Colonic mucosa (tissue), 4 donors: Measurements from ENCODE around the gene RNF166. TPM values are rescaled to one million over a fixed set of nuclear protein-coding genes. Genes with fewer than 3 reads are reported as not detected.

Source experiments
- DNase-seq: peaks from one replicate; pipeline ENCODE4 v3.0.0-alpha.2; 2020
- H3K27ac ChIP-seq: fragments of 200-600 bp; one replicate; pipeline ENCODE4 v1.8.0; 2021
- H3K27me3 ChIP-seq: fragments of 200-600 bp; one replicate; pipeline ENCODE4 v1.8.0; 2021
- H3K36me3 ChIP-seq: fragments of 200-600 bp; one replicate; pipeline ENCODE4 v1.8.0; 2021
- H3K4me1 ChIP-seq: fragments of 200-600 bp; one replicate; pipeline ENCODE4 v1.8.0; 2021; ENCODE audit warnings: mild to moderate bottlenecking
- H3K4me3 ChIP-seq: fragments of 200-600 bp; one replicate; pipeline ENCODE4 v1.8.0; 2021
- H3K9ac ChIP-seq, 2 donors: one replicate each; pipeline ENCODE4 v1.7.0; 2013; ENCODE audit warnings: control low read depth in 2 of 2, low read depth in 2 of 2, low read length in 2 of 2
- H3K9me3 ChIP-seq: fragments of 200-600 bp; one replicate; pipeline ENCODE4 v1.8.0; 2021
- intact Hi-C: fragments of 100-400 bp; cut with DNase I; formaldehyde crosslinking; loops from one replicate; pipeline ENCODE4 v1.14.1; 2022
- total RNA-seq, 2 donors: library from RNA; stranded (reverse); fragmentation: NEBNext Ultra II Directional in 1 of 2; extraction: Animal tissue kit (Norgen Biotek cat#: 25700) in 1 of 2; gene quantifications; one replicate each; pipeline ENCODE4 v1.2.1, GENCODE V29; 2021
- TF ChIP-seq, protein P1 (sequence below): fragments of 200-600 bp; IDR thresholded peaks from one replicate; pipeline ENCODE4 v1.8.0; 2022; ENCODE audit warnings: antibody characterized with exemption, mild to moderate bottlenecking
- donor health status: healthy.
- donor health status: DM: no; HTN: no; CAD: no.
- donor health status: DM: no; HTN: no; CAD: no.

RNF166 gene
- total RNA-seq, 2 donors from 2014 or later = 9.2 to 9.3 TPM

DNA sequence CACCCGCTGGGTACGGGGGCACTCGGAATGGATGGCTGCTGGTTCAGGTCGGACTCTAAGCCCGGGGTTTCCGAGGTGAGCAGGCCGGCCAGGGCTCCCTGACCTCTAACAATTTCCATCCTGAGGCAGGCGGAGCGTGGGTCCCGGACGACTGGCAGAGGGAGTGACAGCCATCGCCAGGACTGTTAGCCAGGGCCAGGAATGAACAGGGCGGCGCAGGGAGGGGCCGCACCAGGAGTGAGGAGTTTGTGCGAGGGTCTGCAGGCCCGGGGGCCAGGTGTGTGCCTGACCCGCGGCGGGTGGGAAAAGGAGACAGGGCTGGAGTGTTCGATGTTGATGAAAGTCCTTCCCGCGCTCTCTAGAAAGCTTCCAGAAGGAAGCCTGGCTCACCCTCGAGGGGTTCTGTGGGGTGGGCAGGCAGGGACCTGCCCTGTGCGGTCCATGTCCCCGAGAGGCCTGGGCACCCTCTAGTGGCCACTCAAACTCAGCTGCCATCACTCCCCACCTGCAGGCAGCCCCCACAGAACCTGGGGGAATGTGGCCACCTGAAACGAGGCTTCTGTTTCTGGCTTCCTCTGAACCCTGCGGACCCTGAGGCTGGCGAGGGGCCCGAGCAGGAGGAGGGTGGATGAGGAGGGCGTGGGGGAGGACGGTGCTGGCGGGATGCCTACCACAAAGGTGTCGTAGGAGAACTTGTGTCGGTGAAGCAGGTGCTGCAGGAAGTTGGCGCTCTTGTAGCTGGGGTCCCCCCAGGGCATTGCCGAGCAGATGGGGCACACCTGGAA lies 8.2 kb downstream of the RNF166 start:
- H3K27ac ChIP-seq = no peak overlapping the region
- intact Hi-C loops = no loop called here
- no peak overlapping the region for H3K9ac ChIP-seq
- H3K4me3 ChIP-seq = no peak overlapping the region
- H3K27me3 ChIP-seq = no peaks in the 10 kb centered on the region
- no peaks in the 10 kb centered on the region for H3K9me3 ChIP-seq
- H3K4me1 ChIP-seq = no peaks in the 10 kb centered on the region
- TF ChIP-seq, protein P1, sequence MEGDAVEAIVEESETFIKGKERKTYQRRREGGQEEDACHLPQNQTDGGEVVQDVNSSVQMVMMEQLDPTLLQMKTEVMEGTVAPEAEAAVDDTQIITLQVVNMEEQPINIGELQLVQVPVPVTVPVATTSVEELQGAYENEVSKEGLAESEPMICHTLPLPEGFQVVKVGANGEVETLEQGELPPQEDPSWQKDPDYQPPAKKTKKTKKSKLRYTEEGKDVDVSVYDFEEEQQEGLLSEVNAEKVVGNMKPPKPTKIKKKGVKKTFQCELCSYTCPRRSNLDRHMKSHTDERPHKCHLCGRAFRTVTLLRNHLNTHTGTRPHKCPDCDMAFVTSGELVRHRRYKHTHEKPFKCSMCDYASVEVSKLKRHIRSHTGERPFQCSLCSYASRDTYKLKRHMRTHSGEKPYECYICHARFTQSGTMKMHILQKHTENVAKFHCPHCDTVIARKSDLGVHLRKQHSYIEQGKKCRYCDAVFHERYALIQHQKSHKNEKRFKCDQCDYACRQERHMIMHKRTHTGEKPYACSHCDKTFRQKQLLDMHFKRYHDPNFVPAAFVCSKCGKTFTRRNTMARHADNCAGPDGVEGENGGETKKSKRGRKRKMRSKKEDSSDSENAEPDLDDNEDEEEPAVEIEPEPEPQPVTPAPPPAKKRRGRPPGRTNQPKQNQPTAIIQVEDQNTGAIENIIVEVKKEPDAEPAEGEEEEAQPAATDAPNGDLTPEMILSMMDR = no peak
- H3K36me3 ChIP-seq = no peaks in the 10 kb centered on the region
- no peak for DNase-seq

DNA sequence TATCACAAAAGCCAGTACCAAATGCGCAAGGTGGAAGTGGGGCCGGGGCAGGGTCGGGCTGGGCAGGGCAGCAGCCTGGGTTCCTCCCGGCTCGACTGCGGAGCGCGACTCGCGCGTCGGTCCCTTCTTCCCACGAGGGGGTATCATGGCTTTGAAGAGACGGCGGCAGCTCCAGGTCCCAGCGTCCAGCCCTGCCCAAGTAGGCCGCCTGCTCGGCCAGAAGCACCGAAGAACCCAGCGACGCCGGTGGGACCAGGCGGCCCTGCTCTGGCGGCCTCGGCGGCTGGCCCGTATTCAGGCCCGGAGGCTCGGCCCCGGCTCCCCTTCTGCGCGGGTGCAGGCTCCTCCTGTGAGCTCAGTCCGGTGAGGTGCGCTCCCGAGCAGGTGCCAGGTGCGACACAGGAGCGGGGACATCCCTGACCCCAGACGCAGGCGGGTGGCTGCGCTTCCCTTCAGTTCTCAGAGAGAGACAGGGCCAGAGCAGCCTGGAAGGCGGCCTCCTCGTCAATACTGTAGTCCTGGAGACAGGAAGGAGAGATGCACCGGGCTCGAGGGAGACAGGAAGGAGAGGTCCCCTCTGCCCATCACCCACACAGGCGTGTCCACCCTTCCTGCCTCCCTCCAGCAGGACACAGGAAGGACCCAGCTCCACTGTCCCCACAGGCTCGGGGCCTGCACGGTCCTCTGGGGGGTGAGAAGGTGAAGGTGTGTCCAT lies 8.9 kb downstream of the RNF166 start:
- TF ChIP-seq, protein P1 = no peak
- intact Hi-C loops = no loop called here
- H3K4me3 ChIP-seq = no peak overlapping the region
- H3K9me3 ChIP-seq = no peaks in the 10 kb centered on the region
- H3K27ac ChIP-seq = no peak overlapping the region
- no peaks in the 10 kb centered on the region for H3K27me3 ChIP-seq
- H3K36me3 ChIP-seq = no peaks in the 10 kb centered on the region
- no peaks in the 10 kb centered on the region for H3K4me1 ChIP-seq
- no peak overlapping the region for H3K9ac ChIP-seq
- no peak for DNase-seq

DNA sequence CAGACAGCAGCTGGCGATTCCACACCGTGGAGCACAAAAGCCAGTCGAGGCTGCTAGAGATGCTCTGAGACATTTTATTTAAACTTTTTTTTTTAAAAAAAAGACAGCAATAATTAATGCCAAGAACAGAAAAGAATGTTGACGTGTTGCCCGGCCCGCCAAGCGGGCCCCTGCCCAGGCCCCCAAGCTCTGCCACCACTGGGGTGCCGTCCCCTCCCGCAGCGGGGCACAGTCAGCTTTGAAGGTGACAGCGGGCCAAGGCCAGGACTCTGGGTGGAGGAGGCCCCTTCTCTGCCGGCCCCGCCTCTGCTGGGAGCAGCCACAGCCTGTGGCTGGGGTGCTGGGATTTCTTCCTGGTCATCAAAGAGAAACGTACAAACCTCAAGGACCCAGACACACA lies 9.8 kb downstream of the RNF166 start:
- H3K36me3 ChIP-seq = no peaks in the 10 kb centered on the region
- intact Hi-C loops = no loop called here
- no peak for DNase-seq
- H3K9ac ChIP-seq = no peak overlapping the region
- TF ChIP-seq, protein P1 = no peak
- no peaks in the 10 kb centered on the region for H3K9me3 ChIP-seq
- no peaks in the 10 kb centered on the region for H3K27me3 ChIP-seq
- peaks cover 3% of the 10 kb centered on the region for H3K4me1 ChIP-seq
- no peak overlapping the region for H3K4me3 ChIP-seq
- no peak overlapping the region for H3K27ac ChIP-seq

DNA sequence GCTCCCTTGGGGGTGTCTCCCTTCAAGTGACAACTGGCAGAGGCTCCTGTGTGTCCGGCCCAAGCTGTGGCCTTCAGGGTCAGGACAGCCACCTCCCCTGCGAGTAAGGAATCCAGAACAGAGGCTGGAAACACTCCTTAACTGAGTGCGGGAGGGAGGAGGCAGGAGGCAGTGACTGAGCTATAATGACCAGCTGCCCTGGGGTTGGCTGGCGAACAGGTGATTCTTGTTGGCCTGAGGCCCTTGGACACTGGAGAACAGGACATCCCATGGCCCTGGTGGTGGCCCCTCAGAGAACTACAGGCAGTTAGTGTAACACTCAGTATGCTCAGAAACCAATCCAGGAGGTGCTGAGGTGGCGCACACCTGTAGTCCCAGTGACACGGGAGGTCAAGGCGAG lies 10.5 kb downstream of the RNF166 start:
- H3K4me1 ChIP-seq = peaks cover 4% of the 10 kb centered on the region
- intact Hi-C loops = no loop called here
- no peaks in the 10 kb centered on the region for H3K27me3 ChIP-seq
- H3K9me3 ChIP-seq = no peaks in the 10 kb centered on the region
- H3K27ac ChIP-seq = no peak overlapping the region
- TF ChIP-seq, protein P1 = no peak
- H3K9ac ChIP-seq = no peak overlapping the region
- H3K4me3 ChIP-seq = no peak overlapping the region
- no peaks in the 10 kb centered on the region for H3K36me3 ChIP-seq
- no peak for DNase-seq

DNA sequence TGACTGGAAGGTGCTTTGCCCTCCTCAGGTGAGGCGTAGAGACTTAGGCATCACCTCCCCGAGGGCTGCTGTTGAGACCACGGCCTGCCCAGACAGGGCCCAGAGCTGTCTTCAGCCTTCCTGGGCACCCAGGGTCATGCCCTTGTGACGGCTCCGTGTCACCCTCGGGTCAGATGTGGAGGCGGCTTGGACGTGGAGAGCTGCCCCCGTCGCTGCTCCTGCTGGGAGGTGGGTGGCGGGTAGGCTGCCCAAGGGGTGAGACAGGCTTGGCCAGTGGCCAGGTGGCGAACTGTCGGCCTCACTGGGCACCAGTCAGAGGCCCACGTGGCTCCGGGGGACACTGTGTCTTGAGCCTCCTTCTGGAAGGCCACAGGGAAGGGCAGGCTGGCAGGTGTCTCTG lies 11.0 kb downstream of the RNF166 start:
- Histone ChIP-seq H3K9me3 (no peaks in the 10 kb centered on the region), H3K4me3 (no peak overlapping the region), H3K4me1 (peaks cover 4% of the 10 kb centered on the region), H3K36me3 (no peaks in the 10 kb centered on the region), H3K27ac (no peak overlapping the region), H3K27me3 (no peaks in the 10 kb centered on the region), H3K9ac (no peak overlapping the region)
- TF ChIP-seq, protein P1 = no peak
- no peak for DNase-seq
- intact Hi-C loops = no loop called here
